Epidermal melanocyte (primary cell): ENCODE data around the gene C10orf95.
"Not testable (repeated sequence)": the region's sequence is repeated elsewhere in the genome, so short reads cannot be mapped to it uniquely, and the experiment has no call there.

Experiments
- DNase-seq: peaks from one replicate; pipeline ENCODE4 v3.0.0; 2011; ENCODE audit warnings: low spot score; ENCODE audit not compliant: insufficient read length

C10orf95 gene

DNA sequence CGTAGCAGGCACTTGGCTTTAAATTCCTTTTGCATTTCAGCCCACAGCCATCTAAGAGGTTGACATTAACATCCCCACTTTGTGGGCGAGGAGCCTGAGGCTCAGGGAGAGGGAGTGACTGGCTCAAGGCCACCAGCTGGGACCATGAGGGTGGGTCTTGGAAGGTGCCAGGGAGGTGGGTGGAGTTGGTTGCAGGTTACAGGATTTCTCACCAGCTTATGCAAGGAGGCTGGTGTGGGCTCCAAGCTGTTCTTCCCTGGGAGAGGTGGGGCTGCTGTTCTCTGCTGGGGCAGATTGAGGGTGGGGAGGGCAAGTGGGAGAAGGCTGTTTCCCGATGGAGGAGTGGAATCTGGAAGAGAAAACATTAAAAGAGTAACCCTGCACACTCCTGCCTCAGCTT lies 14.1 kb upstream of the C10orf95 start:
- no peak for DNase-seq

DNA sequence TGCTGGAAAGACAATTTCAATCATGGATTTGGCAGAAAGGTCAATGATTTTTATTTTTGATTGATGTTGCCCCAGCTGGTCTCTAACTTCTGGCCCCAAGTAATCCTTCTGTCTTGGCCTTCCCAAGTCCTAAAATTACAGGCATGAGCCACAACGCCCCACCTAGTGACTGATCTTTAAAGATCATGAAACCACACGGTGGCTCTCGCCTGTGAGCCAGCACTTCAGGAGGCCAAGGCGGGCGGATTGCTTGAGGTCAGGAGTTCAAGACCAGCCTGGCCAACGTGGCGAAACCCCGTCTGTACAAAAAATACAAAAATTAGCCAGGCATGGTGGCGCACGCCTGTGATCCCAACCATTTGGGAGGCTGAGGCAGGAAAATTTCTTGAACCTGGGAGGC lies 12.6 kb upstream of the C10orf95 start:
- DNase-seq = no peak

DNA sequence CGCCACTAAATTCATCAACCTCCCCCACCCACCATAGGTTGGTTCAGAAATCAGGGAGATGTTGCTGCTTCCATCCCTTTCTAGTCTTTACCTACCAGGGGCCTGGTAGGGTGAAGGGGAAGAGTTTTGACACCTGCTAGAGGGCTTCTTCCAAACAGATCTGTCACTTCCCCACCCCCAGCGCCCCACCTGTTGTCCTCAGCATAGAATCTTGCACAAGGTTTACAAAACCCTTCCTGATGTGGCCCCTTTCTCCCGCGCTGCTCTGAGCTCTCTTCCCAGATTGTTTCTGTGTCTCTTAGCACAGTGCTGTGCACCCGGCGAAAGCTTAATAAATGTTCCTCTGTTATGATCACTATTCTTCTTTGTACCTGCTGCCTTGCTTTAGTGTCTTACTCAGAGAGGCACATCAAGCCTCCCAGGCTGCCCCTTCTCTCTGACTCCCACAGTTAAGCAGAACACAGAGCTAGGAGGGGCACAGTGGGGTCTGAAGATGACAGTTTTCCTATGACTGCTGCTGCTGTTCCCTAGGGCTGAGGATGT lies 11.2 kb upstream of the C10orf95 start:
- no peak for DNase-seq

DNA sequence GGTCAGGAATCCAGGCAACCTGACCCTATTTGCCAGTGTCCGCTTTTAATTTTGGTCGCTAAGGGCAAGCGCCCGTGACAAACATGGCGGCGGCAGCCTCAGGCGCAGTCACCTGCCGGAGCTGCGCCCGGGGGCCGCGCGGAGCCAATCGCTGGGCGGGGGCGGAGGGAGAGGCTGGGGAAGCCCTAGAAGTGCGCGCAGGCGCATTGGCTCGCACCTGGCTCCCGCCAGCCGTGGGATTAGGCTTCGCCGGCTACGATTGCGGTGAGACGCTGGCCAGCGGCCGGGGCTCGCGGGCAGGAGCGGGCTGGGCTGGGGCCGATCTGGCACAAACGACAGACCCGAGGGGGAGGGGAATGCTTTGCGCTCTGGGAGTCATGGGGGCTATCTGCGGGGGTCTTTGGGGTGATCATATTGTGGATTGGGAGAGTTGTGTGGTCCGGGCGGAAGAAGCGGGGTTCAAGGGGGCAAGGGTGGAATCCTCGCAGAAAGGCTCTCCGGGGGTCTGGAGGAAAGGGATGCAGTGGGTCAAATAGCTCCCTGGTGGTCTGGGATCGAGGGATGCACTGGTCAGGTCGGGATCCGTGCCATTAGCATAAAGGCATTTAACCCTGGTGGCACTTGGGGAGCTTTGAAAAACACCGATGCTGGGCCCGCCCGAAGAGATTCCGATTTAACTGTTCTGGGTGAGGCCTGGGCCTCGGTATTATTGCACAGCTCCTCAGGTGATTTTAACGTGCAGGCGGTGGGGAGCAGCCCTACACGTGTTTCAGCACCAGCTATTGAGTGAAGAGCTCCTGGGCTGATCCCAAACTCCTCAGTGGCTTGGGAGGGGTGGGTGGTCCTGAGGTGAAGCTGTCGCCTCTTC lies 10.1 kb upstream of the C10orf95 start:
- DNase-seq = peak; percentile 89

DNA sequence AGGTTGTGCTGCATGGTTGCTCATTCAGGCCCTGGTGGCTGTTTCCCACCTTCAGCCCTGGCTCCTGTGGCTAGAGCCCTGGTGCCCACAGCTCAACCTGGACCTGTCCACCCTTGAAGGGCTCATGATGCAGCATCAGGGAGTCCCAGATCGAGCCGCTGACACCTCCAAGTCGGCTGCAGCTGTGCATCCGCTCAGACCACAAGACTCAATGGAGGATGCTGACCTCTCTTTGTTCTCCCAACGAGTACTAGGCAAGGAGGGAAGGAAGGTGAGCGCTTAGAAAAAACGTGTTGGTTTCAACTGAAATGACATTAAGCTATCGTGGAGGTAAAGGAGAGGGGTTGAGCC lies 9.5 kb upstream of the C10orf95 start:
- no peak for DNase-seq

DNA sequence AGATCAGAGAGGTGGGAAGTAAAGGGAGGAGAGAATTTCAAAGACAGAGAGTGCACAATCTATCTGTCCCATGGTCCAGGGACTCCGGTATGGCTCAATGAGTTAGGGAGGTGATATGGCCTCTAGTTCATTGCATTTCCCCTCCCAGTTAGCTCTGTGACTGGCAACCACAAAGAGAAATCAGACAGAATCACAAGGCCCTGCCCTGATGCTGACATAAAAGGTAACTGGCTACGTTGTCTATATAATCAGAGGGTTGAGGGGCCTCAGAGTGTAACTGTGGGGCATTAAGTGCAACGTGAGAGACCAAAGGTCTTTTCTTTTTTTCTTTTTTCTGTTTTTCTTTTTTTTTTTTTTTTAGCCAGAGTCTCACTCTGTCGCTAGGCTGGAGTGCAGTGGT lies 7.3 kb upstream of the C10orf95 start:
- no peak for DNase-seq

DNA sequence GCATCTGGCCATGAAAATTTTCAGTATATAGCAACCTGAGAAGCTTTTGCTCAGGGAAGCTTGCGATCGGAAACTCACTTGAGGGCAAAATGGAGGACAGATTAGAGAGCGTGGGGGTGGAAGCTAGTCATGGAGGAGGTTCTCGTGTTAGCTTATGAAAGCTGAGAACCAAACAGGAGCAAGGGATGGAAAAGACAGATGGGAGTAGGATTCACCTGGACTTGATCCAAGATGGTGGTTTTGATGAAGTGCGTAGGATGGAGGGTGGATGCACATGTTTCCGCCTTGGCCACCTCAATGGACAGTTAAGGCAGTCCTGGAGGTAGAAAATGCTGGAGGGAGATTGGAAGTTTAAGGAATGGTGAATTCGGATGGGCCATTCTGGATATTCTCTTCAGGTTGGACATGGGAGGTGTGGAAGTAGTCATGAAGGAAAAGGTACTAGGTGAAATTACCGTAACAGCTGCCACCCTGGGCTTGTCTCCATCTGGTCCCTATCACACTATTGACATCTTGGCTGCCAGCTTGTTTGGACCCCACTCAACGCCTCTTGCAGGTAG lies 6.3 kb upstream of the C10orf95 start:
- no peak for DNase-seq

DNA sequence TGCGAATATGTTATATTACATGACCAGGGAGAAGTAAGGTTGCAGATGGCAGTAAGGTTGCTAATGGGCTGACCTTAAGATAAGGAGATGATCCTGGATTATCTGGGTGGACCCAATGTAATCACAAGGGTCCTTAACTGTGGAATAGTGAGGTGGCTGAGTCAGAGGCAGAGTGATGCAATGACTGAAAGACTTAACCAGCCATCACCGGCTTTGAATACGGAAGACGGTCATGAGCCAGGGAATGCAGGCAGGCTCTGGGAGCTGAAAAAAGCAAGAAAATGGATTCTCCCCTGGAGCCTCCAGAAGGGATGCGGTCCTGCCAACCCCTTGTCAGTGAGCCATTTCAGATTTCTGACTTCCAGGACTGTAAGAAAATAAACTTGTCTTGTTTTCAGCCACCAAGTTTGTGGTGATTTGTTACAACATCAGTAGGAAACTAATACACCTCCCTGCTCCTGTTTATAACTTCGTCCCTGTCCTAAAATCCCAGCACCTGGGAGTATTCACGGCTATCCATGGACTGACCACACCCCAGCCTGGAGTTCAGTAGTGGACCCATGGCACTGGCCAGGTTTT lies 4.6 kb upstream of the C10orf95 start:
- DNase-seq = no peak

DNA sequence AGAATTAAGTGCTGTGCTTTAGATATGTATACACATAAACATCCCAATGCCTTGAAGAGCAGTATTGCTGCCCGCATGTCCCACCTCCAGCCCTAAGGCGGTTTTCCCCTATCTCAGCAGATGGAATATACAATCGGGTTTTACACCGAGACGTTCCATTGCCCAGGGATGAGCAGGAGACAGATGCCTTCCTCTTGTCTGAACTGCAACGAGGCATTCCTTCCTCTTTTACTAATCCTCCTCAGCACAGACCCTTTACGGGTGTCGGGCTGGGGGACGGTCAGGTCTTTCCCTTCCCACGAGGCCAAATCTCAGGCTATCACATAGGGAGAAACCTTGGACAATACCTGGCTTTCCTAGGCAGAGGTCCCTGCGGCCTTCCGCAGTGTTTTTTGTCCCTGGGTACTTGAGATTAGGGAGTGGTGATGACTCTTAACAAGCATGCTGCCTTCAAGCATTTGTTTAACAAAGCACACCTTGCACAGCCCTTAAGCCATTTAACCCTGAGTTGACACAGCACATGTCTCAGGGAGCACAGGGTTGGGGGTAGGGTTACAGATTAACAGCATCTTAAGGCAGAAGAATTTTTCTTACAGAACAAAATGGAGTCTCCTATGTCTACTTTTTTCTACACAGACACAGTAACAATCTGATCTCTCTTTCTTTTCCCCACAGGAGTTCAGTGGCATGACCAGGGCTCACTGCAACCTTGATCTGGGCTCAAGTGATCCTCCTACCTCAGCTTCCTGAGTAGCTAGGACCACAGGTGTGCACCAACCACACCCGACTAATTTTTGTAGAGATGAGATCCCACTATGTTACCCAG lies 3.5 kb upstream of the C10orf95 start:
- DNase-seq = not testable (repeated sequence)

DNA sequence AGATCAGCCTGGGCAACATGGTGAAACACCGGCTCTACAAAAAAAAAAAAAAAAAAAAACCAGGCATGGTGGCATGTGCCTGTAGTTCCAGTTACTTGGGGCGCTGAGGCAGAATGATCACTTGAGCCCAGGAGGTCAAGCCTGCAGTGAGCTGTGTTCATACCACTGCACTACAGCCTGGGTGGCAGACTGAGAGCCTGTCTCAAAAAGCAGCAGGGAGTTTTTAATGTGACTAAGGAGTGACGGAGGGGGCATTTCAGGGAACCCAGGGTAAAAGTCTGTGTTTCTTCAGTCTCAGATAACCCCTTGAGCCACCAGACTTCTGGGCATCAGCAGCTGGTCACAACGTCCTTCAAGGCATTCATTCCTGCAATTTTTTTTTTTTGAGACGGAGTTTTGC lies 2.2 kb upstream of the C10orf95 start:
- DNase-seq = no peak

DNA sequence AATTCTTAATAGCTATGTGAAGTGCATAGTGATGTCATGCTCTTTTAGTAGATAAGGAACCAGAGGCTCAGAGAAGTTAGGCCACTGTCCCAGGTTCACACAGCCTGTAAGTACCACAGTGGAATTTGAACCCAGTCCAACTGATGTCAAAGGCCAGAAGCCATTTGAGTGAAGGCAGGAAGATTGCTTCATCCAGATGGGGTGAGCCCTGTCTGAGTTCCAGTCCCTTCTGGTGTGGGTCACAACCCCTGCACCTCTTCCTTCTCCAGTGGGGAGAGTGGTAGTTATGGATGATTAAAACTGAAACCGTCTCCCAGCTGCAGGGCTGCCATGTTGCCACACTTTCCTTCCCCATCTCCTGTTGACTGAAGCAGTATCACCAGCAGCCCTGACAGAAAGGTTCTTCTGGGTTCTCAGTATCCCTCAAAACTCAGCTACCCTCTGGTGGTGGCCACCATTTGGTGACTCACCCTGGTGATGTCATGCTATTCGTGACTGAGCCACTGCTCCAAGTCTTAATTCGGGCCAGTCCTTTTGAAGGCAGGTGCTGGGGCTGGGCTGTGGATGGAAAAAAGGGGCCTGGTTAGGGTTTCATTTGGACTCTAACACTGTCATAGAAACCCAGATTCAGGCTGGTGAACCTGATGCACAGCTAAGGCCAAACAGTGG lies 1.5 kb upstream of the C10orf95 start:
- DNase-seq = peak; percentile 45

DNA sequence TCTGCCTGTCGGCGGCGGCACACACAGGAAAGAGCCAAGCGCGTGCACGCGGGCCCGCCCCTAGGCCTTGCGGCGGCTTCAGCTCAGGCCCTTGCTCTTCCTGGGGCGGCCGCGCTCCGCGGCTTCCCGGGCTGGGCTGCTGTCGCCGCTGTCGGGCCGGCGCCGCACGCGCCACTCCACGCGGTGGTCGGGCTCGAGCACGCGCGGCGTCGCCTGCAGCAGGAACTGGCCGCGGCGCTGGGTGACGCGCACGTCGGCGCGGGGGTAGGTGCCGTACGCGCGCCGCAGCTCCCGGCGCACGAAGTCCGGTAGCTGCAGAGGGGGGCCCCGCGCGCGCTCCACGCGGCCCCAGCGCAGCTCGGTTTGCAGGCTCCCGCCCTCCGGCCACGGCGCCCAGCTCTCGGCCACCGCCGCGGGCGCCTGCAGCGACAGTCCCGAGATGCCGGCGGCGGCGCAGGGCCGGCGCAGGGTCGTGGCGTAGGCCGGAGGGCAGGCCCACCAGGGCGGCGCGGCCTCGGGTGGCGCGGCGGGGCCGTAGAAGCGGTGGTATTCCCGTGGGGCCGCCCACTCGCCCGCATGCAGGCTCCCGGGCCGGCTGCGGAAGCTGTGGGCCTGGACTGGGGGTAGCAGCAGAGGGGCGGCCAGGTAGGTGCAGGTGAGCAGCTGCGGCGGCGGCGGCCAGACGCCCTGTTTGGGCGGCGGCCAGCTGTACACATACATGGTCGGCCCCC lies 804 bp downstream of the C10orf95 start:
- peak; percentile 75 for DNase-seq

DNA sequence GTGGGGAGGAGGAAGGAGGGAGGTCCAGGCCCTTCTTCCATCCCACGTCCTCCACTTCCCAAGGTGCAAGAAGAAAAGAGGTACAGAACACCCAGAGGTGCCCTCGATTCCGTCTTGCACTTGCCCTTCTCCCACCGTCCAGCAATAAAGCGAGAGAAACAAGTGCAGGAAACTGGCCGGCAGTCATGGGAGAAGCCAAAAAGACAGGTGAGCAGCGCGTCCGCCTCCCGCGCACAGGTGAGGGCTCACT lies 1.3 kb downstream of the C10orf95 start:
- DNase-seq = no peak

DNA sequence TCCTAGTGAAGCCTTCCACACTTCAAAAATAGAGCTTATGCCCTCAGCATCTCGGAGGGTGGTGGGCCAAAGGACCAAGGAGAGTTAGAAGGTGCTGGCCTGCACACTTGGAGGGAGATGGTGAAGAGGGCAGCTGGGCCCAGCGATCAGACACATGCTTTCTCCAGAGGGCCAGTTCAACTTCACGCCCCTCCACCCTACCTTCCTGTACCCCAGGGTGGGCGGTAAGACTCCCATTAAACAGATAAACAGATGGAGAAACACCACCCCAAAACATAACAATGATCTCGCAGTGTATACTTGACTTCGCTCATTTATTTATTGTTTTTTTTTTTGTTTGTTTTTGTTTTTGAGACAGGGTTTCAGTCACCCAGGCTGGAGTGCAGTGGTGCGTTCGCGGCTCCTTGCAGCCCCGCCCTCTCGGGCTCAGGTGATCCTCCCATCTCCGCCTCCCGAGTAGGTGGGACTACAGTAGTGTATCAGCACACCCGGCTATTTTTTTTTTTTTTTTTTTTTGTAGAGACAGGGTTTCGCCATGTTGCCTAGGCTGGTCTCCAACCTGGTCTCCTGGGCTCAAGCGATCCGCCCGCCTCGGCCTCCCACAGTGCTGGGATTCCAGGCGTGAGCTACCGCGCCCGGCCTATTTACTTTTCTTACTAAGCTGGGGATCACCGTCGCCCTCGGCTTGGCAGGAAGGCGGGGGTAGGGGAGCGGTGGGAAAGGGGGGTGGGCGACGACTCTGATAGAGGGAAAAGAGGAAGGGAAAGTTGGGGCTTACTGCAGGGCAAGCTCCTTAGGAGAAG lies 1.8 kb downstream of the C10orf95 start:
- DNase-seq = no peak

DNA sequence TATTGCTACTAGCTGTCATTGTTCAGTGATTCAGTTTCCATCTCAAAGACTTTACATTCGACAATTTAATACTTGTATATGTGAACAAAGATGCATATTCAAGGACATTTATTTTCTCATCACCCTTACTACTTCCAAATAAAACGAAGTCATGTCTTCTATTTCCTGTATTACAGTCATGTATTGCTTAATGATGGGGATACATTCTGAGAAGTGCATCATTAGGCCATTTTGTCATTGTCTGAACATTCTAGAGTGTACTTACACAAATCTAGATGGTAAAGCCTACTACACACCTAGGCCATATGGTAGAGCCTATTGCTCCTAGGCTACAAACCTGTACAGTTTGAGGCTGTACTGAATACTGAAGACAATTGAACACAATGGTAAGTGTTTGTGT lies 6.5 kb downstream of the C10orf95 start:
- no peak for DNase-seq

DNA sequence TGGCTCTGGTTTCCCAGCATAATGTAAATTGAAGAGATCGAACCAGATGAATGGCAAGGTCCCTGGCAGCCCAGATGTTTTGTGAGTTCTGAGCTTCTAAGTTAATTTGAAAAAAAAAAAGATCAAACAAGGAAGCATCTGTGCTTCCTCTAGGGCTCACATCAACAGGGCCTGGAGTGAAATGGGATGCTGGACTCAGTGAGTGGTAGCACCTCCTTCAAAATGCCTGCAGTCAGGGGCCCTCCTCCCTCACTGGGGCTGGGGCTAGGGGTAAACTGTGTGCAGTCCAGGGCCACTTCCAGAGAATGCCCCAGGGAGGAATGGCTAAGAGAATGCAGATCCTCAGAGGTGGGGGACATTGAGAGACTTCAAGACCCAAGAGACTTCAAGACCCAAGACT lies 13.0 kb downstream of the C10orf95 start:
- no peak for DNase-seq

DNA sequence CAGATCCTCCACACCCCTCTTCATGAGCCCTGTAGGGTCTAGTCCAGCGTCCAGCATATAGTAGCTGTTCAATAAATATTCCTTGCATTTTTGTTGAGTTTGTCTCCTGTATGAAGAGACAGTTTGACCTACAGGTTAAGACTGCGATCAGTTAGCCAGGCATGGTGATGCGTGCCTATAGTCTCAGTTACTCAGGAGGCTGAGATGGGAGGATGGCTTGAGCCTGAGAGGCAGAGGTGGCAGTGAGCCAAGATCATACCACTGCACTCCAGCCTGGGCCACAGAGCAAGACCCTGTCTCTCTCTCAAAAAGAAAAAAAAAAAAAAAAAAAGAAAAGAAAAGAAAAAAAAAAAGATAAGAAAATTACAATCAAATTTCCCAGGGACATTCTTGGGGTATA lies 13.8 kb downstream of the C10orf95 start:
- DNase-seq = no peak

DNA sequence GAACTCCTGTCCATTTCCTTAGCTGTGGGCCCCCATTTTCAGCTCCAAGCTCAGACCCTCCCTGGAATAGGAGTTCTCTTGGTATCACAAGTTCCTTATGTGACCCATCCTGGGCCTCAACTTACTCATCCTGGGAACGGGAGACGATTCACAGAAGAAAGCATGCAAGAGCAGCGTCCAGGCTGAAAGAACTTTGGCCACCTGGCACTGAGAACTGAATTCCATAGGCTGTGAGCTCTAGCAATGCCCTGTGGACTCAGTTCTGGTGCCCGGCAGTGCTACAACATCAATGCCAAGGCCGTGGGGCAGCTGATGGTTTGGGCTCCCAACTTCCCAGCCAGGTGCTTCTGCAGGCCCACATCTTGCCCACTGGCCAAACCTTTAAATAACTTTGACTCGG lies 15.0 kb downstream of the C10orf95 start:
- DNase-seq = no peak

DNA sequence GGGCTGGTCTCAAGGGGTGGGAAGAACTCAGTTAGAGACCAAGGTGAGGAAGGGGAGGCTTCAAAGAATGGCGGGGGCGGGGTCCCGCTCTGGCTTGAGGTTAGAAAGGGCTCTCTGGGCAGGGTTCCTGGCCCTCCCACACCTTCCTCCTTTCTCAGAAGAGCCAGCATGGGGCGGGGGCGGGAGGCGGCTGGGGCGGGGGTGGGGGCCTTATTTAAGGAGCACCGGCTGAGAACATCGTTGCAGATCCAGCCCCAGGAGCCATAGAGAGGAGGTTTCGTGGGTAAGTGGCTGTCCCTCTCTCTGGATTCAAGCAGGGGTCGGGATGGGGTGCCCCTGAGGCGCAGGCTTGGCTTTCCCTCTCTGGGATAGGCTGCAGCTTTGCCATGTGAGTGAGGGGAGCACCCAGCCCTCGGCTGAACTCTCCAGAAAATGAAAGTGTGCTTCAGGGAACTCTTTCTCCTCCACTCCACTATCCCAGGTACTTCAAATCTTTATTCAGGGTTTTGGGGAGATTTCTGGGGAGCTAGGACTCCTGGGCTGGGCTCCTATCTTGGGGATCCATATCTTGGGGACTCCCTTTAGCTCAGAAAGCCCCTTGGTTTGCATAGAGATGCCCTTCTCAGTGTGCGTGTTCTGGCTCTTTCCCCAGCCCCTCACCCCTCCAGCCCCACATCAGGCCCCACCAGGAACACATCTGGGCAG lies 15.7 kb downstream of the C10orf95 start:
- DNase-seq = no peak
